ENCODE results near the gene ZNF514.

- TF ChIP-seq CTCF (conservative IDR thresholded peaks at IDR 0.05; ENCODE audit: low read length) (no peak), EZH2phosphoT487 (IDR thresholded peaks at IDR 0.05; ENCODE audit: borderline replicate concordance, low read depth, low read length) (no peak)
These were observed 26.3 kb upstream of the ZNF514 start for GRCh38 chr2:95185973-95186372.
